Superior temporal gyrus (tissue), 1 donor: Measurements from ENCODE around the gene CCDC197.
A peak's percentile ranks its signal among the peaks of the same experiment; 100 is the strongest.

Experiments
- DNase-seq: peaks from one replicate; pipeline ENCODE4 v3.0.0-alpha.2; 2016; ENCODE audit errors: extremely low spot score

CCDC197 gene

GRCh38 chr14:93977790-93978581 lies 19.1 kb upstream of the CCDC197 start:
- no peak for DNase-seq

GRCh38 chr14:93978735-93979134 lies 18.4 kb upstream of the CCDC197 start:
- DNase-seq: no peak

DNA sequence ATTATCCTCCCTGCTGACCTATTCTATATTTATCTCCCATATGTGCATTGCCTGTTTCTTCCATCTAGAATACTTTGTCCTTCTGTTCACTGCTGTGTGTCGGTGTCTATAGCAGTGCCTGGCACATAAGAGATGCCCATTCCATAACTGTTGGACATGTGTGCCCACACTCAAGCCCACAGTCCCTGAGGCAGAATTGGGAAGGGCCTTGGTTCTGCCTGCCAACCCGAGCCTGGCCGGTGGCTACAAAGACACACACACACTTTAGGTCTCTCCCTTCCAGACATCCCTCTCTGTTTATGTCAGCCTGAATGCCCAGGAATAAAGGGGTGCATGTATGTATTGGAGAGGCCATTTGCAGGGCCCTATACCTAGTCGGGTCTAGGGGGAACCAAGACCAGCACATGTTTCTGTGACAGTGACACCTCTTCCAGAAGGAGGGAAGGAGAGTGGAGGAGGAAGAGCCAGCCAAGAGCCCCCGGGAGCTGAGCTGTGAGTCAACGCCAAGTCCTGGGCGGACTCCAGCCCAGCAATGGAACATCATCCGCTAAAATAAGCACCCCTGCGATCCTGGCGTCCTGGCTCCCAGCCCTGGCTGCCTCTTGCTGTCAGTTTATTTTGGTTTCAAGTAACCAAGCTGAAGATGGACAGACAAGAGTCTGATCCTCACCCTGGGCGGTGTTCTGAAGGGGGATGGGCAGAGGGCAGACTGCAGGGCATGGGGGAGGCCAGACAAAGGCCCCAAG lies 16.5 kb upstream of the CCDC197 start:
- DNase-seq: peak; percentile 49

- no peak for DNase-seq
Measured at GRCh38 chr14:93981316-93982229, 15.5 kb upstream of the CCDC197 start.

DNA sequence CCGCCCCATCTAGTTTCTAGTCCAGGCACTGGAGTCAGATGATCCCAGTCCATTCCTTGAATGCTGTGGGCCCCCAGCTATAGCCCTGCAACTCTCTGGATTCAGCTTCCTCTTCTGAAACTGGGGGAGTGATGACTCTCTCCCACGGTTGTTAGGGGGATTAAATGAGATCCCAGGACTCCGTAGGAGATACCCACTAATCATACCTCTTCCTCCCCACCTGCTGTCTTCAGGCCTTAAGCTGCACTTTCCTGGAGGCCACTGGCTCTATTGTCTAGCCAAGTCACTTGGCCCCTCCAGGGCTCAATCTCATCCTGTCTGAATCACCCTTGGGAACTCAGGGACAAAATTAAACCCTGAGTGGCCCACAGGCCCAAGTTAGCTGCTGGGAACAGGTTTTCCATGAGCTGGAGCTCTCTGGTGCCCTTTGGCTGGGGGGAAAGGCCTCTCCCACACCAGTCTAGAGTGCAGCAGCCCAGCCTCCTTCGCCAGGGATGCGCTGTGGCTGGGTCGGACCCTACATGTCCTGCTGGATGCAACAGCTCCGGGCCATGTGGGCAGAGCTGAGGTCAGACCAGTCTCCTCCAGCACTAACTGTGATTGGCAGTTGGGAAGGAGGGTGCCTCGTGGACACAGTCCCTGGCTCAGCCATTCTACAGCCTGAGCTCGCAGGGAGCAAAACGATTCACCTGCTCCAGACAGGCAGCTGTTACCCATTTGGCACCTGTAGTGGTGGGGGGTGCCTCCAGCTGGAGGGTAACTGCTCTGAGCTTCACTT lies 14.7 kb upstream of the CCDC197 start:
- no peak for DNase-seq

GRCh38 chr14:93984070-93984469 lies 13.0 kb upstream of the CCDC197 start:
- no peak for DNase-seq

DNA sequence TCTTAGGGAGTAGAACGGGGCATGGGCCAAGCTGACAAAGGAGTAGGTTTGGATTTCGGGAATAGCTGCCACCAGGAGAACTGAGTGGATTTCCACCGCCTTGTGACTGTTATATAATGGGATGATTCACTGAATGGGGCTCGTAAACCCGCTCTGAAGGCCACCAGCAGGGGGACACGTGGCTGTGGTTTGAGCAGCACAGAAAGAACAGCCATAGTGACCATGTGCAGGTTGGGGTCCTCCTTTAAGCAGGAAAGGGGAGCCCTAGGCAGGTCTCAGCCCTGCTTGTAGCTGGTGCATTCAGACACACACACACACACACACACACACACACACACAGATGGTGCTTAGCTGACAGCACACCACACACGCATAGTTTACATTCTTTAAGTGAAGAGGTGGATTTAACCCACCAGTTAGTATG lies 12.1 kb upstream of the CCDC197 start:
- DNase-seq: peak; percentile 81

DNA sequence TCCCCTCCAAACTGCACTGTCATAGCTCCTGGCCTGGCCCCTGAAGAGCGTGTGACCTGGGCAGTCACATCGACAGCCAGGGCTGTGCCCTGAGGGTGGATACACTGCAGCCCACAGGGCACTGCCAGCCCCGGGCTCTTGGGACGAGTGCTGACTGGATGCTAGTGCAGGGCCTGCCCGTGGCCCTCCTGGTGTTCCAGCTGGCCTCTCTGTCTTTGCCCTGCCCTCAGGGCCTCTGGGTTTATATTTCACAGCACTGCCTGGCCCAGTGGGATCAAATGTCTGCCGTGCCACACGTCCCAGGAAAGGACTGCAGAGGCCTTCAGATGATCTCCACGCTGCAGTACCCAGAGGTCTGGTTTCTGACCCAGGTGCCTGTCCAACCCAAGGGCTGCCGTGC lies 10.1 kb upstream of the CCDC197 start:
- DNase-seq: no peak

- DNase-seq: no peak
Measured at GRCh38 chr14:93987376-93987775, 9.7 kb upstream of the CCDC197 start.

GRCh38 chr14:93987815-93988476 lies 9.2 kb upstream of the CCDC197 start:
- no peak for DNase-seq

DNA sequence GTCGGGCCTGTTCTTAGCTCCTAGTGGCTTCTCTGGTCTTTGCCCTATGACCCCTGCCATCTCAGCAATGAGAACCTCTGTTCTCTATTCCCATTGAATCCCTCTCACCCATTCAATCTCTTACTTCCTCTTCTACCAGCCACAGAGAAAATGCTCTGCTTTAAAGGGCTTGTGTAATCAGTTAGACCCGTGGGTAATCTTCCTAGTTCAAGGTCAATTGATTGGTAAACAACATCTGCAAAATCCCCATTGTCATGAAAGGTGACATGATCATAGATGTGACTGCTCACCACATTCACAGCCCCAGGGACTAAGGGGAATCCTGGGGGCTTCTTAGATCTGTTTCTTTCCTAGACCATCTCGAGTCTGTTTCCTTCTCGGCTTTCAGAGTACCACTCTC lies 7.2 kb upstream of the CCDC197 start:
- no peak for DNase-seq

DNA sequence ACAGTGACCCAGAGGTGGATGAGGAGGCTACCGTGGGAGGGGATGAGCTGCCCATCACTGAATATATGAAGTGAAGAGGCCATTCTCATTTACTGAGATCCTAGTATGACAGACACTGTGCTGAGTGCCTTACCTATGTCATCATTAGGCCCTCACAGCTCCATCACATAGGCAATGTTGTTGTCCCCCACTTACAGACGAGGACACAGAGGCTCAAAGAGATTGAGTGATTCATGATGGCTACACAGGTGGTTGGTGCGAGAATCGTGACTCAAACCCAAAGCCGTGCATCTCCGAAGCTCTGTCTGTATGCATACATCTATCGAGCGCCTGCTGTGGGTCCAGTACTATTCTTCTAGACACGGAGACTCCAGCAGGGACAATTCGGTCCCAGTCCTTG lies 5.9 kb upstream of the CCDC197 start:
- DNase-seq: no peak

- DNase-seq: no peak
Measured at GRCh38 chr14:93991649-93992048, 5.5 kb upstream of the CCDC197 start.

DNA sequence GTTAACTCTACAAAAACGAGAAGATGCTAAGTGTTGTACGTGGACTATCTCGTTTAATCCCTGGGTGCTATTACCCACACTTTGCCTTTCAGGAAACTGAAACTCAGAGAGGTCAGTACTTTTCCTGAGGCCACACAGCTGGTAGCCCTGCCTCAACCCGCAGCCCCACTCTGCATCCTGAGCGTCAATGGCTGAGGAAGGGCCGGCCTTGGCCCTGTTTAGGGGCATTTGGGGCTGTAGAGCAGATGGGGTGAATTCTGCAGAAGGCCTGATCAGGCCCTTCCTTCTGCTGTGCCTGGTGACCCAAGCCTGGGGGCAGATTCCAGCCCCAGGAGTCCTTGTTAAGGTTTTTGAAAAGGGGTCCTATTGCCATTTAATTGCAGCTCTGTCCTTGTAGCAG lies 3.7 kb upstream of the CCDC197 start:
- DNase-seq: no peak

DNA sequence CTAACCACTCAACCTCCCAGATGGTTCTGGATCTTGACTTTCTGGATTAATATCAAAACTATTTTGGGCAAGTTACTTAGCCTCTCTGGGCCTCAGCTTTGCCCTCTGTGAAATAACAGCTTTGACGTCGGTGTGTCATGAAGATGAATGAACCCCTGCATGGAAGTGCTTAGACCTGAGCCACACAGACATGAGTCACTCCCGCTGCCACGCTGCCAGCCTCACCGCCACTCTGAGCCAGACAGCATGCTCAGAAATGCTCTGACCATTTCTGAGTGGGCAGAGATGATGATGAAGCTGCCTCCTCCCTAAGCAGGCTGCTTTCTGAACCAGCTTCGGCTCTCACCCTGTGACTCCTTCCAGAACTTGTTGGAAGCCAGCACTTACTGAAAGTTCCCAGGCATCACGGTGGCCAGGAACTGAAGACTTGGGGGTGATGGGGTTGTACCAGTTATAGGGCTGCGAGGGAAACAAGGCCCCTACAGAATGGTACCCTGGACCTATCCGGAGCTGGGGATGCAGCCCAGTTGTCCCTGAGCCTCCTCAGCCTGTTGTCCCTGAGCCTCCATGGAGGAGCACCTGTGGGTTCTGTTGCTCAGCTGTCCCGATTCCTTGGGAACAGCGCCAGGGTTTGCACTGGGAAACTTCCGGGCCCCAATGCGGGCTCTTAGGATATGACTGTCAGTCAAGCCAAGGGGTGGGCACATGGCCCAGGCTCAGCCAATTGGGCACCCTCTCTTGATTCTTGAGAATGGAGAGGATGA lies 2.0 kb upstream of the CCDC197 start:
- peak; percentile 51 for DNase-seq

DNA sequence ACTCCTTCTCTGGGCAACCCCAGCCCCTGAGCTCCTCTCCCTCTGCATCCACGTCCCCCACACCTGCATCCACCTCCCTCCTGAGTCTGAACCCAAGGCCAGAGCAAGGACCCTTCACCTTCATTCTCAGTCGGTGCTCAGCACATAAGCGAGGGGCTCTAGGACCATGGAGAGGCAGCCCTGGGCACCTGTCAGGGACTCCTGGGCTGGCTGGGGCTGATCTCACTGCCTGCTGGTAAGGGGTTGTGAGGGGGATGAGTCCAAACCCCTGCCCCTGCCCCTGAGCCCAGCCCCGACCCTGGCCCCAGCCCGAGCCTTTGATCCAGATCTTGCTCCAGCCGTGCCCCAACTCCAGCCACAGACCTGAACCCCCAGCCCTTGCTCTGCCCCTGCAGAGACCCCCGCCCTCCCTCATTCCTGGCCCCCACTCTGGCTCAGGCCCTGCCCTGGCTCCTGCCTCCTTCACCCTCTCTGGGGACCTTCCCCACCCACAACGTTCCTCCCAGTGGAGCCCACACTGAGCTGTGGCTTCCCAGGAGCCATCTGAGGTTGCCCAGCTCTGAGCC lies 888 bp upstream of the CCDC197 start:
- no peak for DNase-seq

- no peak for DNase-seq
Measured at GRCh38 chr14:93997916-93998870, 1.1 kb downstream of the CCDC197 start.

DNA sequence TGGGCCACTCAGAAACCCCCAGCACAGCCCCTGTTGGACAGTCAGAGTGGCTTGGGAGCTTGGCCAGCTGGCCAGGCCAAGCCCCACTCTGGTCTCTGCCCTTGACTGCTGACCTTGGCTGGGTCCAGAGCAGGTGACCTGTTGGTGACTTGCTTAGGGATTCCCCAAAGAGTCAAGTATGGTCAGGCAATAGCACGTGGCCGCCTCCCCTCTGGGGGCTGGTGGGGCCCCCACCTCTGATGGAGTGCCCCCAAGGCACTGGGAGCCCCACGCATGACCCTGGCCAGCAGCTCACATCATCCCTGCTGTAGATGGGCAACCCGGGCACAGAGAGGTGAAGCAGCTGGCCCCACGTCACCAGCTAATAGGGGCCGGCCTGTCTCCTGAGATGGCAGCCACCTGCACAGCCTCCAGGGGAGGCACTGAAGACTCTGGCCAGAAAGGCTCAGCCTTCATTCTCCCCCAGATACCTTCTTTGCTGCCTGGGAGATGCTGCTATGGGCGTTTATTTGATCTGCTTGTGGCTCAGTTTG lies 1.8 kb downstream of the CCDC197 start:
- no peak for DNase-seq
